SU-DHL-6 (cell line): ENCODE results near the gene ASB18.

Source experiments
- H2AFZ ChIP-seq: fragments of 200-600 bp; sonication (generic); 2 replicates; pipeline ENCODE4 v1.6.1; 2014; ENCODE audit warnings: low read depth, mild to moderate bottlenecking, moderate library complexity, mixed read lengths, antibody characterized with exemption, low read length; ENCODE audit not compliant: severe bottlenecking
- H3F3A ChIP-seq: fragments of 200-600 bp; shearing (Covaris generic); 2 replicates; pipeline ENCODE4 v1.6.0; 2016; ENCODE audit warnings: antibody characterized with exemption, mild to moderate bottlenecking; ENCODE audit not compliant: insufficient read depth
- H3K27ac ChIP-seq: fragments of 200-600 bp; sonication (generic); 2 replicates; pipeline ENCODE4 v1.5.1; 2016; ENCODE audit warnings: low read depth, mild to moderate bottlenecking, low read length, moderate library complexity, mixed read lengths
- H3K27me3 ChIP-seq: fragments of 200-600 bp; sonication (generic), shearing (Covaris generic); 2 replicates; pipeline ENCODE4 v1.6.0; 2014; ENCODE audit warnings: mild to moderate bottlenecking, low read length
- H3K36me3 ChIP-seq: fragments of 200-600 bp; sonication (generic); 2 replicates; pipeline ENCODE4 v1.6.1; 2014; ENCODE audit warnings: mild to moderate bottlenecking, low read length, mixed read lengths
- H3K4me2 ChIP-seq: fragments of 300-600, 200-600 bp; shearing (Covaris generic), sonication (generic); 2 replicates; pipeline ENCODE4 v1.6.0; 2014; ENCODE audit warnings: low read length, low read depth, mild to moderate bottlenecking; ENCODE audit not compliant: poor library complexity, severe bottlenecking
- H3K4me3 ChIP-seq: fragments of 200-600 bp; sonication (generic); 2 replicates; pipeline ENCODE4 v1.5.1; 2014; ENCODE audit warnings: antibody characterized with exemption, low read length, mild to moderate bottlenecking, mixed read lengths; ENCODE audit not compliant: insufficient read depth, poor library complexity, severe bottlenecking
- H3K79me2 ChIP-seq: fragments of 200-600 bp; sonication (generic); 2 replicates; pipeline ENCODE4 v1.6.1; 2014; ENCODE audit warnings: mild to moderate bottlenecking, low read length, moderate library complexity; ENCODE audit not compliant: insufficient read depth
- H3K9ac ChIP-seq: fragments of 200-600 bp; sonication (generic); 2 replicates; pipeline ENCODE4 v1.7.0; 2014; ENCODE audit warnings: mild to moderate bottlenecking, low read length
- H3K9me2 ChIP-seq: fragments of 200-600 bp; sonication (generic); replicated peaks from 2 replicates; pipeline ENCODE4 v1.6.1; 2014; ENCODE audit warnings: low read length; ENCODE audit not compliant: insufficient read depth
- H3K9me3 ChIP-seq: fragments of 200-600 bp; sonication (generic); 2 replicates; pipeline ENCODE4 v1.6.1; 2014; ENCODE audit warnings: low read length, mixed read lengths; ENCODE audit not compliant: insufficient read depth
- H4K20me1 ChIP-seq: fragments of 200-600 bp; sonication (generic); 2 replicates; pipeline ENCODE4 v1.6.1; 2014; ENCODE audit warnings: low read depth, mild to moderate bottlenecking, antibody characterized with exemption, low read length, moderate library complexity, mixed read lengths
- CTCF ChIP-seq: fragments of 200-600 bp; sonication (generic); IDR thresholded peaks from one replicate; pipeline ENCODE4 v1.5.1; 2017; ENCODE audit warnings: antibody characterized with exemption, mild to moderate bottlenecking, low read length, moderate library complexity; ENCODE audit not compliant: insufficient read depth, poor library complexity, severe bottlenecking
- EZH2phosphoT487 ChIP-seq: fragments of 200-600 bp; sonication (generic), shearing (Covaris generic); conservative IDR thresholded peaks from 2 replicates; pipeline ENCODE4 v1.6.1; 2018; ENCODE audit warnings: mild to moderate bottlenecking, antibody characterized with exemption, low read length, moderate library complexity, mixed read lengths

Gene ASB18

DNA sequence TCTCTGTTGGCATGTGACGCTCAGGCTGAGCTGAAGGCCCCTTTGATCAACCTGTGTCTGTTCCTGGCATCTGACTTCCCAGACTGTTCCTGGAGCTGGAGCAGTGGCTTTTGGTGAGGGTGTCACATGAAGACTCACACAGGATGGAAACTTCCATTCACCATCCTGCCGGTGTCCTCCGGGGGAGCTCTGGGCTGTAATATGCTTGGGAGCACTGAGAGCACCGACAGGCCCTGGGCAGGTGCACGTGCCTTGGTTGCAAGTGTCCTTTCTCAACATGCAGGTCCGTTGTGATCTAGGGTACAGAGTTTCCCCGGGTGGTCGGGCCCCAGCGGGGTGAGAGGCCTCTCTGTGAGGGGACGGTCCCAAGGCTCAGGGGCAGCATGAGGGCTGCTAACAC lies 71.2 kb downstream of the ASB18 start:
- Histone ChIP-seq H3K4me3 (no peak overlapping the region), H3K27ac (no peak overlapping the region), H3K79me2 (no peaks in the 10 kb centered on the region), H3K27me3 (no peaks in the 10 kb centered on the region), H2AFZ (no peak overlapping the region), H3K4me2 (no peak overlapping the region), H3K9ac (no peak overlapping the region), H3K9me3 (no peaks in the 10 kb centered on the region), H3F3A (no peaks in the 10 kb centered on the region), H3K9me2 (no peaks in the 10 kb centered on the region), H3K36me3 (no peaks in the 10 kb centered on the region), H4K20me1 (no peaks in the 10 kb centered on the region)
- TF ChIP-seq EZH2phosphoT487 (no peak), CTCF (no peak)

DNA sequence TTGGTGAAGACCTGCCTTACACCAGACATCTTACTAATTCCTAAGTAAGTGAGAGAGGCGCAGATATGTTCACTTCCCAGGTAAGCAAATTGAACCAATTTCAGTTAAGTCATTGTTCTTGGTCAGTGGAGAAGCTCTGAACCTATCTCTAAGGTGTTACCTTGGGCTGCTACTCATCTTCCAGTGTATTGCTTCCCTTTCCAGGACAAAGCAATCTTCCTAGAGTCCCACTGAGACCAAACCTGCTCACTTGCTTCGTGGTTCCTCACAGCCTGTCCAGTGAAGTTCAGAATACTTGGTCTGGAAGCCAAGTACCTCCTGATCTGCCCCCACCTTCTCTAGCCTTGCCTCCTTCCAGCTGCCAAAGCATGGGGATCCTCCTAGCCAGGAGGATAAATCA lies 73.5 kb downstream of the ASB18 start:
- Histone ChIP-seq H3K27ac (no peak overlapping the region), H2AFZ (no peak overlapping the region), H4K20me1 (no peaks in the 10 kb centered on the region), H3F3A (no peaks in the 10 kb centered on the region), H3K4me3 (no peak overlapping the region), H3K9me3 (no peaks in the 10 kb centered on the region), H3K9me2 (no peaks in the 10 kb centered on the region), H3K27me3 (no peaks in the 10 kb centered on the region), H3K9ac (no peak overlapping the region), H3K36me3 (no peaks in the 10 kb centered on the region), H3K4me2 (no peak overlapping the region), H3K79me2 (no peaks in the 10 kb centered on the region)
- TF ChIP-seq CTCF (no peak), EZH2phosphoT487 (no peak)

DNA sequence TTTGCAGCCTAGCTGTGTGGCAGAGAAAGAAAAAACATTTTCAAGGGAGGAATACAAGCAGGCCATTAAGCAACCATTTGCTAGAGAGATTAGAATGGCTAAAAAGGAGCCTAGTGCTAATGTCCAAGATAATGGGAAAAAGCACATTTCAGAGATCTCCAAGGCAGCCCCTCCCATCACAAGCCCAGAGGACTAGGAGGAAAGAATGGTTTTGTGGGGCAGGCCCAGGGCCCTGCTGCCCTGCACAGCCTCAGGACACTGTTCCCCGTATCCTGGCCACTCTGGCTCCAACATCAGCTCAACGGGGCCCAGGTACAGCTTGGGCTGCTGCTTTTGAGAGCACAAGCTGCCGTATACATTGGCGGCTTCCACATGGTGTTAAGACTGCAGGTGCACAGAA lies 79.5 kb downstream of the ASB18 start:
- no peak overlapping the region for H3K4me3 ChIP-seq
- H3K9me3 ChIP-seq, result no peaks in the 10 kb centered on the region
- no peaks in the 10 kb centered on the region for H3F3A ChIP-seq
- H3K9ac ChIP-seq, result no peak overlapping the region
- no peaks in the 10 kb centered on the region for H3K27me3 ChIP-seq
- no peak overlapping the region for H3K4me2 ChIP-seq
- H2AFZ ChIP-seq, result no peak overlapping the region
- H3K36me3 ChIP-seq, result no peaks in the 10 kb centered on the region
- H3K79me2 ChIP-seq, result no peaks in the 10 kb centered on the region
- H3K27ac ChIP-seq, result no peak overlapping the region
- no peaks in the 10 kb centered on the region for H4K20me1 ChIP-seq
- H3K9me2 ChIP-seq, result no peaks in the 10 kb centered on the region
- TF ChIP-seq EZH2phosphoT487 (no peak), CTCF (no peak)
